ENCODE results near the gene ADCY2. TPM values are rescaled to one million over a fixed set of nuclear protein-coding genes. Genes with fewer than 3 reads are reported as not detected.

ADCY2 gene
- total and polyA plus RNA-seq, 9 of the 15 experiments (the other 6 are each of a cell fraction or from before 2014, with no cell fraction given): 0.01 to 0.15 (median 0.03) TPM; not detected in 5

DNA sequence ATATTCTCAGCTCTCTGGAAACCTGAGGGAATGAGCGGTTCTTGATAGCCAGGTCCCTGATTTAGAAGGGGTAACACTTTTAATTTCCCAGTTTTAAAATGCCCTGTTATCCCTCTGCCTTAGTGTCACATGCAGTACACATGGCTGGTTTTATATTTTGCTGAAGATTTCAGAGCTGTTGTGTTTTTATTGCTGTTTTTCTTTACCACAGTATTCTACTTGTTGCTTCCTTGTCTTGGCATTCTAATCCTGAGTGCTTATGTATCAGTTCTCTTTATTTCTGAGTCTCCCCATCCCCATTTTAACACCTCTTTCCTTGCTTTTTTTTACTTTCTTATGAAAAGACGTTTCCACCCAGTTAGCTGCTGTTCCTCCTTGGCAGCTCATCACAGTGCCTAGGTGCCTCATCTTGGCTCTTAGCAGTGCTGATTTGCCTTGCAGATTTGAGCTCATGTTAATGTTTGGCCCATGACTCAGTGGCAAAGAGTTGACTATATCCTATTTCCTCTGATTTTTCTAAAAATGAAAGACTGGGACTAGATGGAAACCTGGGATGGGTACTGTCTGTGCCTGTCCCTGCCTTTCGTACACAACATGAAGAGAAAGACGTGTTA, 476.7 kb downstream of the ADCY2 start (continued):
- TF ChIP-seq, protein P1, sequence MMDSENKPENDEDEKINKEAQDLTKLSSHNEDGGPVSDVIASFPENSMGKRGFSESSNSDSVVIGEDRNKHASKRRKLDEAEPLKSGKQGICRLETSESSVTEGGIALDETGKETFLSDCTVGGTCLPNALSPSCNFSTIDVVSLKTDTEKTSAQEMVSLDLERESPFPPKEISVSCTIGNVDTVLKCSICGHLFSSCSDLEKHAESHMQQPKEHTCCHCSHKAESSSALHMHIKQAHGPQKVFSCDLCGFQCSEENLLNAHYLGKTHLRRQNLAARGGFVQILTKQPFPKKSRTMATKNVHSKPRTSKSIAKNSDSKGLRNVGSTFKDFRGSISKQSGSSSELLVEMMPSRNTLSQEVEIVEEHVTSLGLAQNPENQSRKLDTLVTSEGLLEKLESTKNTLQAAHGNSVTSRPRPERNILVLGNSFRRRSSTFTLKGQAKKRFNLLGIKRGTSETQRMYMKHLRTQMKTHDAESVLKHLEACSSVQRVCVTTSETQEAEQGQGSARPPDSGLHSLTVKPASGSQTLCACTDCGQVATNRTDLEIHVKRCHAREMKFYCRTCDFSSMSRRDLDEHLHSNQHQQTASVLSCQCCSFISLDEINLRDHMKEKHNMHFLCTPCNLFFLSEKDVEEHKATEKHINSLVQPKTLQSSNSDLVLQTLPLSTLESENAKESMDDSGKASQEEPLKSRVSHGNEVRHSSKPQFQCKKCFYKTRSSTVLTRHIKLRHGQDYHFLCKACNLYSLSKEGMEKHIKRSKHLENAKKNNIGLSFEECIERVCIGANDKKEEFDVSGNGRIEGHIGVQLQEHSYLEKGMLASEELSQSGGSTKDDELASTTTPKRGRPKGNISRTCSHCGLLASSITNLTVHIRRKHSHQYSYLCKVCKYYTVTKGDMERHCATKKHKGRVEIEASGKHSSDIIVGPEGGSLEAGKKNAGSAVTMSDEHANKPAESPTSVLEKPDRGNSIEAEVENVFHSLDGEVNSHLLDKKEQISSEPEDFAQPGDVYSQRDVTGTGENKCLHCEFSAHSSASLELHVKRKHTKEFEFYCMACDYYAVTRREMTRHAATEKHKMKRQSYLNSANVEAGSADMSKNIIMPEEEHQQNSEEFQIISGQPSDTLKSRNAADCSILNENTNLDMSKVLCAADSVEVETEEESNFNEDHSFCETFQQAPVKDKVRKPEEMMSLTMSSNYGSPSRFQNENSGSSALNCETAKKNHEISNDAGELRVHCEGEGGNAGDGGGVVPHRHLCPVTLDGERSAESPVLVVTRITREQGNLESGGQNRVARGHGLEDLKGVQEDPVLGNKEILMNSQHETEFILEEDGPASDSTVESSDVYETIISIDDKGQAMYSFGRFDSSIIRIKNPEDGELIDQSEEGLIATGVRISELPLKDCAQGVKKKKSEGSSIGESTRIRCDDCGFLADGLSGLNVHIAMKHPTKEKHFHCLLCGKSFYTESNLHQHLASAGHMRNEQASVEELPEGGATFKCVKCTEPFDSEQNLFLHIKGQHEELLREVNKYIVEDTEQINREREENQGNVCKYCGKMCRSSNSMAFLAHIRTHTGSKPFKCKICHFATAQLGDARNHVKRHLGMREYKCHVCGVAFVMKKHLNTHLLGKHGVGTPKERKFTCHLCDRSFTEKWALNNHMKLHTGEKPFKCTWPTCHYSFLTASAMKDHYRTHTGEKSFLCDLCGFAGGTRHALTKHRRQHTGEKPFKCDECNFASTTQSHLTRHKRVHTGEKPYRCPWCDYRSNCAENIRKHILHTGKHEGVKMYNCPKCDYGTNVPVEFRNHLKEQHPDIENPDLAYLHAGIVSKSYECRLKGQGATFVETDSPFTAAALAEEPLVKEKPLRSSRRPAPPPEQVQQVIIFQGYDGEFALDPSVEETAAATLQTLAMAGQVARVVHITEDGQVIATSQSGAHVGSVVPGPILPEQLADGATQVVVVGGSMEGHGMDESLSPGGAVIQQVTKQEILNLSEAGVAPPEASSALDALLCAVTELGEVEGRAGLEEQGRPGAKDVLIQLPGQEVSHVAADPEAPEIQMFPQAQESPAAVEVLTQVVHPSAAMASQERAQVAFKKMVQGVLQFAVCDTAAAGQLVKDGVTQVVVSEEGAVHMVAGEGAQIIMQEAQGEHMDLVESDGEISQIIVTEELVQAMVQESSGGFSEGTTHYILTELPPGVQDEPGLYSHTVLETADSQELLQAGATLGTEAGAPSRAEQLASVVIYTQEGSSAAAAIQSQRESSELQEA (IDR thresholded peaks at IDR 0.05; ENCODE audit: low read depth): no peak
- TF ChIP-seq ARID1B (IDR thresholded peaks at IDR 0.05): no peak

All from K562 (cell line).